HG02642 (cell line): Measurements from ENCODE around the gene LHFPL6.

ENCODE experiments used
- ATAC-seq: cut with Tn5 transposase; IDR thresholded peaks from one replicate; pipeline ENCODE4 v1.9.1; 2021; ENCODE audit warnings: mild to moderate bottlenecking; ENCODE audit not compliant: unreplicated experiment, poor library complexity

The LHFPL6 gene

GRCh38 chr13:39602614-39603366, at the start of gene LHFPL6:
Gene LHFPL6 (minus strand): TSS chr13:39603193.
- ATAC-seq = peak; percentile 96

GRCh38 chr13:39646122-39646521, 43.1 kb upstream of the LHFPL6 start:
- no peak for ATAC-seq

GRCh38 chr13:39641645-39642044, 38.7 kb upstream of the LHFPL6 start:
- ATAC-seq = no peak

GRCh38 chr13:39637890-39638289, 34.9 kb upstream of the LHFPL6 start:
- ATAC-seq = no peak

- ATAC-seq = no peak
These were observed 32.6 kb upstream of the LHFPL6 start for GRCh38 chr13:39635564-39635963.

GRCh38 chr13:39632994-39633393, 30.0 kb upstream of the LHFPL6 start:
- ATAC-seq = no peak

GRCh38 chr13:39631307-39631706, 28.3 kb upstream of the LHFPL6 start:
- no peak for ATAC-seq

GRCh38 chr13:39623466-39623865, 20.5 kb upstream of the LHFPL6 start:
- ATAC-seq = no peak

GRCh38 chr13:39618561-39618960, 15.6 kb upstream of the LHFPL6 start:
- no peak for ATAC-seq

- ATAC-seq = peak; percentile 75
These were observed 13.2 kb upstream of the LHFPL6 start for GRCh38 chr13:39616087-39616694.

- no peak for ATAC-seq
These were observed 9.1 kb upstream of the LHFPL6 start for GRCh38 chr13:39612023-39612637.

GRCh38 chr13:39607876-39608275, 4.9 kb upstream of the LHFPL6 start:
- ATAC-seq = no peak

GRCh38 chr13:39605677-39606320, 2.8 kb upstream of the LHFPL6 start:
- no peak for ATAC-seq

GRCh38 chr13:39604756-39605155, 1.8 kb upstream of the LHFPL6 start:
- no peak for ATAC-seq

GRCh38 chr13:39603424-39603947, 493 bp upstream of the LHFPL6 start:
- ATAC-seq = peak; percentile 44

GRCh38 chr13:39602277-39602613, 748 bp downstream of the LHFPL6 start:
- ATAC-seq = peak; percentile 24

GRCh38 chr13:39601636-39602035, 1.4 kb downstream of the LHFPL6 start:
- ATAC-seq = no peak

GRCh38 chr13:39600766-39601165, 2.2 kb downstream of the LHFPL6 start:
- ATAC-seq = no peak

GRCh38 chr13:39599842-39600241, 3.2 kb downstream of the LHFPL6 start:
- ATAC-seq = no peak

- no peak for ATAC-seq
These were observed 4.0 kb downstream of the LHFPL6 start for GRCh38 chr13:39599012-39599411.

GRCh38 chr13:39597838-39598237, 5.2 kb downstream of the LHFPL6 start:
- ATAC-seq = no peak
